GM21786 (cell line): Measurements from ENCODE around the gene LIMS1.
"Not testable (repeated sequence)": the region's sequence is repeated elsewhere in the genome, so short reads cannot be mapped to it uniquely, and the experiment has no call there.

Source experiments
- ATAC-seq: cut with Tn5 transposase; IDR thresholded peaks from one replicate; pipeline ENCODE4 v1.9.1; 2021; ENCODE audit not compliant: unreplicated experiment

LIMS1 gene

GRCh38 chr2:108716971-108717370 lies 182.7 kb downstream of the LIMS1 start:
- not testable (repeated sequence) for ATAC-seq

GRCh38 chr2:108719149-108720044 lies 185.1 kb downstream of the LIMS1 start, which contains the start of gene RANBP2:
TSS of gene RANBP2 (plus strand) at chr2:108719482. CDS start at chr2:108719607, 125 bp downstream.
- peak; percentile 97 for ATAC-seq

GRCh38 chr2:108726048-108726447 lies 191.8 kb downstream of the LIMS1 start:
- ATAC-seq, result not testable (repeated sequence)

- not testable (repeated sequence) for ATAC-seq
These were observed 200.4 kb downstream of the LIMS1 start for GRCh38 chr2:108734656-108735055.
